ENCODE measurements around the gene IL3RA. TPM values are rescaled to one million over a fixed set of nuclear protein-coding genes. Genes with fewer than 3 reads are reported as not detected.
"Not testable (repeated sequence)": the region's sequence is repeated elsewhere in the genome, so short reads cannot be mapped to it uniquely, and the experiment has no call there.

Gene IL3RA
- total RNA-seq, 1 donor from 2014 or later, result not detected

- no peak for DNase-seq (ENCODE audit: low spot score, unreplicated experiment)
- peaks cover 6% of the 10 kb centered on the region for H3K4me1 Mint-ChIP-seq (ENCODE audit: low read depth)
- no peak overlapping the region for H3K27ac Mint-ChIP-seq
- peaks cover 3% of the 10 kb centered on the region for H3K36me3 Mint-ChIP-seq (ENCODE audit: insufficient read depth)
- H3K4me3 Mint-ChIP-seq (ENCODE audit: low read depth), result no peak overlapping the region
- peaks cover 5% of the 10 kb centered on the region for H3K27me3 Mint-ChIP-seq
- H3K9me3 Mint-ChIP-seq (ENCODE audit: low read depth), result peaks cover 9% of the 10 kb centered on the region
- TF ChIP-seq, protein P1, sequence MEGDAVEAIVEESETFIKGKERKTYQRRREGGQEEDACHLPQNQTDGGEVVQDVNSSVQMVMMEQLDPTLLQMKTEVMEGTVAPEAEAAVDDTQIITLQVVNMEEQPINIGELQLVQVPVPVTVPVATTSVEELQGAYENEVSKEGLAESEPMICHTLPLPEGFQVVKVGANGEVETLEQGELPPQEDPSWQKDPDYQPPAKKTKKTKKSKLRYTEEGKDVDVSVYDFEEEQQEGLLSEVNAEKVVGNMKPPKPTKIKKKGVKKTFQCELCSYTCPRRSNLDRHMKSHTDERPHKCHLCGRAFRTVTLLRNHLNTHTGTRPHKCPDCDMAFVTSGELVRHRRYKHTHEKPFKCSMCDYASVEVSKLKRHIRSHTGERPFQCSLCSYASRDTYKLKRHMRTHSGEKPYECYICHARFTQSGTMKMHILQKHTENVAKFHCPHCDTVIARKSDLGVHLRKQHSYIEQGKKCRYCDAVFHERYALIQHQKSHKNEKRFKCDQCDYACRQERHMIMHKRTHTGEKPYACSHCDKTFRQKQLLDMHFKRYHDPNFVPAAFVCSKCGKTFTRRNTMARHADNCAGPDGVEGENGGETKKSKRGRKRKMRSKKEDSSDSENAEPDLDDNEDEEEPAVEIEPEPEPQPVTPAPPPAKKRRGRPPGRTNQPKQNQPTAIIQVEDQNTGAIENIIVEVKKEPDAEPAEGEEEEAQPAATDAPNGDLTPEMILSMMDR (IDR thresholded peaks at IDR 0.05; ENCODE audit: unreplicated experiment), result no peak
Observed at GRCh38 chrX:1295550-1295949, 41.0 kb upstream of the IL3RA start.

DNA sequence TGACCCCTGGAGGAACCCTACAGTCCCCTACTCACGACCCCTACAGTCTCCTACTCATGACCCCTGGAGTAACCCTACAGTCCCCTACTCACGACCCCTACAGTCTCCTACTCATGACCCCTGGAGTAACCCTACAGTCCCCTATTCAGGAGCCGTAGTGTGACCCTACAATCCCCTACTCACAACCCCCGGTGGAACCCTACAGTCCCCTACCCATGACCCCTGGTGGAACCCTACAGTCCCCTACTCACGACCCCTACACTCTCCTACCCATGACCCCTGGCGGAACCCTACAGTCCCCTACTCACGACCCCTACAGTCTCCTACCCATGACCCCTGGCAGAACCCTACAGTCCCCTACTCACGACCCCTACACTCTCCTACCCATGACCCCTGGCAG lies 39.0 kb upstream of the IL3RA start:
- not testable (repeated sequence) for H3K36me3 Mint-ChIP-seq (ENCODE audit: insufficient read depth); H3K4me1 Mint-ChIP-seq (ENCODE audit: low read depth); H3K9me3 Mint-ChIP-seq (ENCODE audit: low read depth); H3K27ac Mint-ChIP-seq; DNase-seq (ENCODE audit: low spot score, unreplicated experiment); H3K27me3 Mint-ChIP-seq; H3K4me3 Mint-ChIP-seq (ENCODE audit: low read depth)

DNA sequence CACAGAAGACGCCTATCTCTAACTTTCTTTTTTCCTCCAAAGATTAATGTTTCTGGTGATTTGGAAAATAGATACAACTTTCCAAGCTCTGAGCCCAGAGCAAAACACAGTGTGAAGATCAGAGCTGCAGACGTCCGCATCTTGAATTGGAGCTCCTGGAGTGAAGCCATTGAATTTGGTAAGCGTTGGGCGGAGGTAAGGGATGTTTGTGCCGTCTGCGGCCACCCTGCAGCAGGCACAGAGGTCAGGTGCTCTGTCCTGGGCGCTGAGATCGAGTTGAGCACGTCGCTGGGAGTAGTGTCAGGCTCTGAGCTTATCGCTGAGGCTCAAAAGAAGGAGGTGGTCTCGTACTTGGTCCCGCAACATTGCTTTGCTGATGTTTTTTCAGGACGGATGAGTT lies 36.1 kb upstream of the IL3RA start:
- no peak for DNase-seq (ENCODE audit: low spot score, unreplicated experiment)
- Mint-ChIP-seq H3K27me3 (no peaks in the 10 kb centered on the region), H3K36me3 (ENCODE audit: insufficient read depth) (peaks cover 3% of the 10 kb centered on the region), H3K4me3 (ENCODE audit: low read depth) (no peak overlapping the region), H3K27ac (no peak overlapping the region), H3K4me1 (ENCODE audit: low read depth) (no peaks in the 10 kb centered on the region), H3K9me3 (ENCODE audit: low read depth) (peaks cover 9% of the 10 kb centered on the region)
- TF ChIP-seq, protein P1 (IDR thresholded peaks at IDR 0.05; ENCODE audit: unreplicated experiment), result no peak

DNA sequence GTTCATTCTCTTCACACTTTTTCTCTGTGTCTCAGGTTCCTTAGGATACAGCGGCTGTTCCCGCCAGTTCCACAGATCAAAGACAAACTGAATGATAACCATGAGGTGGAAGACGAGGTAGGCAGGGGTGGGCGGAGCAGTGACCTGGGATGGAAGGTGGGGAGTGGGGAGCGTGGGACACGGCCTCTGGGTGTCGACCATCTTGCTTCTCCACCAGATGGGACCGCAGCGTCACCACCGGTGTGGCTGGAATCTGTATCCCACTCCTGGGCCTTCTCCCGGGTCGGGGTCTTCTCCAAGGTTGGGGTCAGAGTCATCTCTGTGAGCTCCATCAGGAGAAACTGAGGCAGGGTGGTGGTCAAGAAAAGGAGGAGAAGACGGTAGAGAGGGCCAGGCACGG lies 31.2 kb upstream of the IL3RA start:
- Mint-ChIP-seq H3K4me3 (ENCODE audit: low read depth) (no peak overlapping the region), H3K9me3 (ENCODE audit: low read depth) (no peaks in the 10 kb centered on the region), H3K27ac (no peak overlapping the region), H3K4me1 (ENCODE audit: low read depth) (no peaks in the 10 kb centered on the region), H3K27me3 (no peaks in the 10 kb centered on the region), H3K36me3 (ENCODE audit: insufficient read depth) (no peaks in the 10 kb centered on the region)
- no peak for DNase-seq (ENCODE audit: low spot score, unreplicated experiment)
- TF ChIP-seq, protein P1 (IDR thresholded peaks at IDR 0.05; ENCODE audit: unreplicated experiment), result no peak

DNA sequence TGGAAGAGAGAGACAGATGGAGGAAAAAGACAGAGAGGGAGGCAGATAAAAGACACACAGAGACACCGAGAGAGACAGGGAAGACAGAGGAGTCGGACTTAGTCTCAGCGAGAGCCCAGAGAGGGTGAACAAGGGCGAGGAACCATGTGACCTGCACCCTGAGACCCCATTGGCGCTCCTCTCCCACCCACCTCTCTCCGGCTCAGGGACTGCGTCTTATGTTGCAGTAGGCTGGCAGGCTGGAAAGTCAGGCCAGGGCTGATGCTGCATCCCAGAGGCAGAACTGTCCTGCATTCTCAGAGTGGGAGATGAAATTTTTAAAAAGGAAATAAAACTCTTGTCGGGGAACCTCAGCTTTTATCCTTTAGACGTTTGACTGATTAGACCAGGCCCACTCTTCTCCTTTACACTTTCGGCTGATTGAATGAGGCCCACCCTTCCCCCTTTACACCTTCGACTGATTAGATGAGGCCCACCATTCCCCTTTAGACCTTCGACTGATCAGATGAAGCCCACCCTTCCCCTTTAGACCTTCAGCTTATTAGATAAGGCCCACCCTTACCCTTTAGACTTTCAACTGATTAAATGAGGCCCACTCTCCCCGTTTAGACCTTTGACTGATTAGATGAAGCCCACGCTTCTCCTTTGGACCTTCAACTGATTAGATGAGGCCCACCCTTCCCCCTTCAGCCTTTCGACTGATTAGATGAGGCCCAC lies 29.5 kb upstream of the IL3RA start:
- H3K36me3 Mint-ChIP-seq (ENCODE audit: insufficient read depth), result no peaks in the 10 kb centered on the region

More for the DNA sequence above, 29.5 kb upstream of the IL3RA start:
- Mint-ChIP-seq H3K9me3 (ENCODE audit: low read depth) (no peaks in the 10 kb centered on the region), H3K4me1 (ENCODE audit: low read depth) (no peaks in the 10 kb centered on the region), H3K27ac (no peak overlapping the region), H3K27me3 (no peaks in the 10 kb centered on the region), H3K4me3 (ENCODE audit: low read depth) (no peak overlapping the region)
- DNase-seq (ENCODE audit: low spot score, unreplicated experiment), result no peak
- TF ChIP-seq, protein P1 (IDR thresholded peaks at IDR 0.05; ENCODE audit: unreplicated experiment), result no peak

Measured in progenitor cell of endocrine pancreas (in vitro differentiated cells).